Measurements from ENCODE around the gene DGKZ. TPM values are rescaled to one million over a fixed set of nuclear protein-coding genes. Genes with fewer than 3 reads are reported as not detected.

Gene DGKZ
- total and polyA plus RNA-seq, 8 donors, result 34.6 to 65.1 (median 40.0) TPM

DNA sequence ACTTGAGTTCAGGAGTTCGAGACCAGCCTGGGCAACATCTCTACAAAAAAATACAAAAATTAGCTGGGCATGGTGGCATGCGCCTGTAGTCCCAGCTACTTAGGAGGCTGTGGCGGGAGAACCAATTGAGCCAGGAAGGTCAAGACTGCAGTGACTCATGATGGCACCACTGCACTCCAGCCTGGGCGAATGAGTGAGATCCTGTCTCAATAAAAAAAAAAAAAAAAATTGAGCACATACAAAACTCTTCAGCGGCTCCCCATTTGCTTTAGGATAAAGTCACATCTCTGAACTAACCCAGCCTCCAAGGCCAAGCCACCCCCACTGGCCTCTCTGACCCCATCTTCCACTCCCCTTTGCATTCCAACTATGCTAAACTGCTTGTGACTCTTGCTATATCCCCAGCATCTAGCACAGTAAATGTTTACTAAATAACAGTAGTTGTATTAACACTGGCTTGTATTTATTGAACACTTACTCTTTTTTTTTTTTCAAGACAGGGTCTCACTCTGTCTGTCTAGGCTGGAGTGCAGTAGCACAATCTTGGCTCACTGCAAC, 40.9 kb upstream of the DGKZ start:
- Histone ChIP-seq H3K36me3 (peaks cover 0 to 4% of the 10 kb centered on the region in 2 donors), H3K27me3 (no peaks in the 10 kb centered on the region), H3K27ac (no peak overlapping the region), H3K4me1 (peaks cover 0 to 6% of the 10 kb centered on the region in 2 donors), H3K4me3 (no peak overlapping the region), H3K9me3 (no peaks in the 10 kb centered on the region)
- DNase-seq (no peak), ATAC-seq (peak; percentile 24)
- intact Hi-C loops (cut with DNase I), result loop anchor here (5.0 to 10.0 kb wide), 2 partner anchors 62 to 64 kb away; no protein-coding TSS in a partner anchor
- TF ChIP-seq, protein P1, sequence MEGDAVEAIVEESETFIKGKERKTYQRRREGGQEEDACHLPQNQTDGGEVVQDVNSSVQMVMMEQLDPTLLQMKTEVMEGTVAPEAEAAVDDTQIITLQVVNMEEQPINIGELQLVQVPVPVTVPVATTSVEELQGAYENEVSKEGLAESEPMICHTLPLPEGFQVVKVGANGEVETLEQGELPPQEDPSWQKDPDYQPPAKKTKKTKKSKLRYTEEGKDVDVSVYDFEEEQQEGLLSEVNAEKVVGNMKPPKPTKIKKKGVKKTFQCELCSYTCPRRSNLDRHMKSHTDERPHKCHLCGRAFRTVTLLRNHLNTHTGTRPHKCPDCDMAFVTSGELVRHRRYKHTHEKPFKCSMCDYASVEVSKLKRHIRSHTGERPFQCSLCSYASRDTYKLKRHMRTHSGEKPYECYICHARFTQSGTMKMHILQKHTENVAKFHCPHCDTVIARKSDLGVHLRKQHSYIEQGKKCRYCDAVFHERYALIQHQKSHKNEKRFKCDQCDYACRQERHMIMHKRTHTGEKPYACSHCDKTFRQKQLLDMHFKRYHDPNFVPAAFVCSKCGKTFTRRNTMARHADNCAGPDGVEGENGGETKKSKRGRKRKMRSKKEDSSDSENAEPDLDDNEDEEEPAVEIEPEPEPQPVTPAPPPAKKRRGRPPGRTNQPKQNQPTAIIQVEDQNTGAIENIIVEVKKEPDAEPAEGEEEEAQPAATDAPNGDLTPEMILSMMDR (IDR thresholded peaks at IDR 0.05), result no peak

DNA sequence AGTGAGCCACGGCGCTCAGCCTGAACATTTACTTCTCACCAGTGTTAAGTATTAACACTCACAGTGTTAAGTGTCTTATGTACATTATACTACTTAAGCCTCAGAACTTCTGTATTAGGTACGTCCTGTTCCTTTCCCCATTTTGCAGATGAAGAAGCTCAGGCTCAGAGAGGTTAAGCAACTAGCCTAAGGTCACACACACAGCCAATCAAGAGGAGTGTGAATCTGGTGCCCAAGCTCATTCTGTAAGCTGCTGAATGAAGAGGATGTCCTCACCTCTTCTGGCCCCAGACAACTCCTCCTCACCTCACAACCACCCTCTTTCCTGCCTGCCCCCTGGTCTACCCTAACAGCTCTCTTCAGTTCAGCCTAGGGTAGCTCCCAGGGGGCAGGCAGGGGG, 39.9 kb upstream of the DGKZ start:
- intact Hi-C loops (cut with DNase I), result loop anchor here (5.0 to 10.0 kb wide), 2 partner anchors 63 to 65 kb away; no protein-coding TSS in a partner anchor
- peak; percentile 65 for ATAC-seq
- H3K9me3 ChIP-seq, result no peaks in the 10 kb centered on the region
- no peak overlapping the region for H3K4me3 ChIP-seq
- peaks cover 0 to 5% of the 10 kb centered on the region in 2 donors for H3K36me3 ChIP-seq
- H3K27me3 ChIP-seq, result no peaks in the 10 kb centered on the region
- no peak for DNase-seq
- peaks cover 0 to 6% of the 10 kb centered on the region in 2 donors for H3K4me1 ChIP-seq
- TF ChIP-seq, protein P1 (IDR thresholded peaks at IDR 0.05), result no peak
- no peak overlapping the region for H3K27ac ChIP-seq

DNA sequence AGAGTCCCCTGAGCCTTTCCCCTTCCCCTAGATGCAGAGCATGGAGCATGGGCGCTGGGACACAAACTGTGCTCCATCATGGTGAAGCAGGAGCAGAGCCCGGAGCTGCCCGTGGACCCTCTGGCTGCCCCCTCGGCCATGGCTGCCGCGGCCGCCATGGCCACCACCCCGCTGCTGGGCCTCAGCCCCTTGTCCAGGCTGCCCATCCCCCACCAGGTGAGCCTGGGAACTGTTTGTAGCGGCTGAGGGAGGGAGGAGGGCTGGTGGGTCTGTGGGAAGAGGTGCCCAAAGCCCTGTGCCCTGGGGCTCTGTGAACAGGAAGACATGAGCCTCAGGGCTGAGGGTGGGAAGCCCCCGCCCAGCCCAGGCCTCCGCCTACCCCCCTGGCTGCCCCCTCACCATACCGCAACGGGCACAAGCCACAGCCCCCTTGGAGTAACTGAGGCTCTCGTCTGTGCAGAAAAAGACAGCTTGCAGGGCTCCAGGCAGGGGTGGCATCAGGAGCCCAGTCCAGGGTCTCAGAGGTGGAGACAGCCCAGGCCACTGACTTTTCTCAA, 39.4 kb upstream of the DGKZ start:
- DNase-seq (no peak), ATAC-seq (no peak)
- intact Hi-C loops (cut with DNase I), result loop anchor here (5.0 to 10.0 kb wide), 2 partner anchors 63 to 66 kb away; no protein-coding TSS in a partner anchor

DNA sequence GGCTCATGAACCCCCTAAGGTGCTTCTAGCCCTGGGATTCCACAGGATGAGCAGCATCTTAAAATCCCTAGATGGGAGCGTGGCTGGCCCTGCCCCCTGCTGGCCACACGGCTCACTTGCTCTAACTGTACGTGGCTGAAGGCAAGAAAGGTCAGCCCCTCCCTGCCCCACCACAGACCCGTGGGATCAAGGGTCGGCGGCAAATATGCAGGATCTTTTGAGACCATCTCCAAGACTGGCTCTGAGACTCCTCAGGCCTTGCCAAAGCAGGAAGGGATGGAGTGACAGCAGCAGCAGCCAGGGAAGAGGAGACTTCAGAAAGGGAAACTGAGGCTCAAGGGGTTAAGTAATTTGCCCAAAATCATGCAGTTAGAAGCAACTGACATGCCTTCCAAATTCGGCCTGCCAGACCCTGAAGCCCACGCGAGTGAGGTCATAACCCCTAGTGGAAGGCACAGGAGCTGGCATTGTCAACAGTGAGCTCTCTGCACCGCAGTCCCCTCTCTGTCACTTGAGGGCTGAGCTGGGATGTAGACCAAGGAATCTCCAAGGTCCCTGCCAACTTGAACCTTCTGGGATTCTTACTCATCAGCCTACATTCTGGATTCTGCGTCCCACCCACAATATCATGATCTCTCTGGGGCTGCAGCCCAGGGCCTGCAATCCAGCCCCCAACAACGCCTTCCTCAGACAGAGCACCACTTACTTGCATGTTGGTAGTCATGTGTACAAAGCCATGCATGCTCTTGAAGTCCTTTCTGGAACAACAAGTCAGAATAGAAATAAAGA, 38.4 kb upstream of the DGKZ start:
- ATAC-seq (peak; percentile 86), DNase-seq (peak in 3 of 4 donors; percentile 67 to 90 (median 77))
- TF ChIP-seq, protein P1 (IDR thresholded peaks at IDR 0.05), result peak; percentile 80 to 81
- Histone ChIP-seq H3K9me3 (no peaks in the 10 kb centered on the region), H3K27ac (no peak overlapping the region), H3K4me3 (no peak overlapping the region), H3K27me3 (no peaks in the 10 kb centered on the region), H3K36me3 (peaks cover 0 to 13% of the 10 kb centered on the region in 2 donors), H3K4me1 (peaks cover 0 to 6% of the 10 kb centered on the region in 2 donors)
- intact Hi-C loops (cut with DNase I), result loop anchor here (5.0 to 10.0 kb wide), 2 partner anchors 64 to 67 kb away; no protein-coding TSS in a partner anchor

More for the DNA sequence above, 39.4 kb upstream of the DGKZ start:
- Histone ChIP-seq H3K27ac (no peak overlapping the region), H3K4me3 (no peak overlapping the region), H3K4me1 (peaks cover 0 to 6% of the 10 kb centered on the region in 2 donors), H3K36me3 (peaks cover 0 to 10% of the 10 kb centered on the region in 2 donors), H3K9me3 (no peaks in the 10 kb centered on the region), H3K27me3 (no peaks in the 10 kb centered on the region)
- TF ChIP-seq, protein P1 (IDR thresholded peaks at IDR 0.05), result no peak

All from left lung (tissue), 10 donors.